Skeletal muscle cell (primary cell): ENCODE results near the gene ATL1.
"Not testable (repeated sequence)": the region's sequence is repeated elsewhere in the genome, so short reads cannot be mapped to it uniquely, and the experiment has no call there.

ENCODE experiments used
- DNase-seq: peaks from one replicate; pipeline ENCODE4 v3.0.0-alpha.2; 2010; ENCODE audit warnings: low read depth
- H3K4me3 ChIP-seq: 2 replicates; pipeline ENCODE4 v1.5.1; 2011; ENCODE audit warnings: low read depth, mild to moderate bottlenecking, control low read depth, low read length, moderate library complexity

Gene ATL1

DNA sequence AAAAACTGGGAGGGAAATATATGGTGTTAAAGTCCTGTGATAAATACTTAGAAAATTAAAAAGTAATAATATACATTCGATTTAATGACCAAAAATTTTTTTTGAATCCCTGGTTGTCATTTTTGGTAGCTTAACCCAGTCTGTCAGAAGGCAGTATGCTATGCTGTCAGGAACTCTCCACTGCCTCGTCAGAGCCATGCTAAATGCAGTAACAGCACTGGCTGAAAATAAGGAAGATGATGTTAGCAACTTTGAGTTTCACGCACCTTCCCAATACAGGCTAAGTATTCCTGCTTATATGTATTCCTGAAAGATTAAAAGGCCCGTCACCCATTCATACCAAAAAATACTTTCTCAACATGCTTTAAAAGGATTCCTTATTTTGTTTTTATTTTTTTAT, 74.0 kb downstream of the ATL1 start:
- no peak overlapping the region for H3K4me3 ChIP-seq
- DNase-seq, result no peak

DNA sequence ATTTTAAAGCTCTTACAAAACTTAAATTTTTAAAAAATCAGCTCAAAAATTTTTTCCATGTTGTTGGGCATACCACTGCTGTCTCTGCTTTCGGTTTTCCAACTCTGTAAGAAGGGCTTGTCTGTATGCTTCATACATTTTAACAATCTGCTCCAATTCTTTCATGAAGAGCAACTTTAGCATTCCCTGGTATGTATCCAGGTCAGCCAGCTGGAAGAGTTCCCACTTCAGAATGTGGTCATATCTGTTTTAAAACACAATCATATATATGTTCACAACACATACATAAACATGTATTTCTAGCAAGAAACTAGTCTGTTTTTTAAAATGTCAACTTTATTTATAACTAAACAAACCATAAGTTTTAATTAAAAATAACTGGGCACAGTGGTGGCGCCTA, 75.2 kb downstream of the ATL1 start:
- no peak overlapping the region for H3K4me3 ChIP-seq
- no peak for DNase-seq

DNA sequence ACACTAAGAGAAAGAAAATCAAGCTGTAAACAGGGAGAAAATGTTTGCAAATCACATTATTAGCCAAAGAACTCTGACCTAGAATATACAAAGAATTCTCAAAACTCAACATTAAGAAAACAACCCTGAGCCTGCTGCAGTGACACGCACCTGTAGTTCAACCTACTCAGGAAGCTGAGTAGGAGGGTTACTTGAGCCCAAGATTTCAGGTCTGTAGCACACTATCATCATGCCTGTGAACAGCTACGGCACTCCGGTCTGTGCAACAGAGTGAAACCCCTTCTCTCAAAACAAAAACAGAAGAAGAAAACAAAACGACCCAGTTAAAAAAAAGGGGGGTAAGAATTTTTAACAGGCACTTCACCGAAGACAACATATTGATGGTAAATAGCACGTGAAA, 87.3 kb downstream of the ATL1 start:
- no peak for DNase-seq
- no peak overlapping the region for H3K4me3 ChIP-seq

DNA sequence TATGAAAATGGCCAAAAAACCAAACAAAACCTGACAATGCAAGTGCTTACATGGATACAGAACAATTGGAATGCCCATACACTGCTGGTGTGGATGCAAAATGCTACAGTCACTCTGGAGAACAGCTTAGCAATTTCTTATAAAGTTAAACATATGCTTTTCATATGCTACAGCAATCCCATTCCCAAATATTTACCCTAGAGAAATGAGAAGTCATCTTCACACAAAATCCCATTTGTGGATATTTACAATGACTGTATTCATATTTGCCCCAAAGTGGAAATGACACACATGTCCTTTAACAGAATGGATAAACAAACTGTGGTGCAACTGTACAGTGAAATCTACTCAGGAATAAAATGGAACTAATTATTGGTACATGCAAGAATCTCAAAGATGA, 87.8 kb downstream of the ATL1 start:
- no peak overlapping the region for H3K4me3 ChIP-seq
- no peak for DNase-seq

DNA sequence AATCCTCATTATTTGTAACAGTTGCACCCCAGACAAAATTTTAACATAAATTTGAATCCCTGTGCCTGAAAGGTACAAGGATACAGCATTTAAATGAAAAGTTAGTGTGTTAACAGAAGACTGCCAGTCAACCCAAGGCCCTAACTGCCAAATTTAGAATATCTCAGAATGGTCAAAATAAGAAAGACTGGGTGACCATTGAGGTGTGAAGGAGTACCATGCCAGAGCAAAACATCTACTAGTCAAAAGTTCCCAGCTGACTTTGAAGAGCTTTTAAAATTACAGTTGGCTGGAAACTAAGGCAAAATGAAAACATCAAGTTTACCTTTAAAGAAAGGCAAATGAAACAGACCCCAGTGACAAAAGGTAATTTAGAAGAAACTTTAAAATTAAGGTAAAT, 89.7 kb downstream of the ATL1 start:
- H3K4me3 ChIP-seq, result no peak overlapping the region
- DNase-seq, result no peak

DNA sequence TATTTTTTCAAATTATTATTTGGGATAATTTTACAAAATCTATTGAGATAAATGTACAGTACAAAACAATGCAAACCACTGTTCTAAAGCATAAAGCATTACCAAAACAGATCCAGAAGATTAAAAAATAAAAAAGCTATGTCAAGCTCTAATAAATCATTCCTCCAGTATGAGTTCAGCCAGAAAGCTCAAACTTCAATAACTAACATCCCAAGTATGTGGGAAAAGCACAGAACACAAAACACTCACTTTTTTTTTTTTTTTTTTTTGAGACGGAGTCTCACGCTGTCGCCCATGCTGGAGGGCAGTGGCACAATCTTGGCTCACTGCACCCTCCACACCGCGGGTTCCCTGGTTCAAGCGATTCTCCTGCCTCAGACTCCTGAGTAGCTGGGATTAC, 96.8 kb downstream of the ATL1 start:
- H3K4me3 ChIP-seq, result no peak overlapping the region
- no peak for DNase-seq

DNA sequence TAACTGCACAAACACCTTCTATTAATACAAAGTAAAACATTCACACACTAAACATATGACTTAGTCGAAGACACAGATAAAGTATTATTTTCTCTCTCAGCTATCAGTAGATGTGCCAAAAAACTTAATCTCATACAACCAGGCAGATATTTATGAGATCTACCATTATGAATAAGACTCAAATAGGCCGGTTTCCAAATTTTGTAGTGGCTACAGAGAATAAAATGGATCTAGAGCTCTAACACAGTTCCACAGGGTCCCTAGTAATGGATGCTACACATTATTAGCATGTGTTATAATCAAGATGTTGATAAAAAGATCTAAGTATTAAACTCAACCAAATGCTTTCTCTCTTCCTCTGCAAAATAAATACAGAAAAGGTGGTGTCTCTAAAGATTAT, 97.8 kb downstream of the ATL1 start:
- H3K4me3 ChIP-seq, result no peak overlapping the region
- no peak for DNase-seq

DNA sequence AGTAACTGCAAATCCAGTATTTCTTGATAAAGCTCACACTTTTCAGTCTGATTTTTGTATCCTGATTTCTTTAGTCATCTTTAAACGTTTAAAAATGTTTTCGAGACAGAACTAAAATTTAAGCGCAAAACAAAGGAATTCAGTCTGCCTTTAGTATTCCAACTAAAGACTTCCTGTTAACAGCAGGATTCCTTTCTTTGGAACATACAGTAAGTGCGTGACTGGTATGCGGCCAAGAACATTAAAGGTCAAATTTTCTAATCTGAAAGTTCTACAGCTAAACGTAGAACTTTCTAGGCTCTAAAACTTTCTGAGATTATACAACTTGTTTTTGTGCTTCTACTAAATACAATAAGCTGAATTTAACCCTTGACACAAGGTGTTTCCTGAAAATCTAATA, 98.3 kb downstream of the ATL1 start:
- no peak for DNase-seq
- H3K4me3 ChIP-seq, result no peak overlapping the region

DNA sequence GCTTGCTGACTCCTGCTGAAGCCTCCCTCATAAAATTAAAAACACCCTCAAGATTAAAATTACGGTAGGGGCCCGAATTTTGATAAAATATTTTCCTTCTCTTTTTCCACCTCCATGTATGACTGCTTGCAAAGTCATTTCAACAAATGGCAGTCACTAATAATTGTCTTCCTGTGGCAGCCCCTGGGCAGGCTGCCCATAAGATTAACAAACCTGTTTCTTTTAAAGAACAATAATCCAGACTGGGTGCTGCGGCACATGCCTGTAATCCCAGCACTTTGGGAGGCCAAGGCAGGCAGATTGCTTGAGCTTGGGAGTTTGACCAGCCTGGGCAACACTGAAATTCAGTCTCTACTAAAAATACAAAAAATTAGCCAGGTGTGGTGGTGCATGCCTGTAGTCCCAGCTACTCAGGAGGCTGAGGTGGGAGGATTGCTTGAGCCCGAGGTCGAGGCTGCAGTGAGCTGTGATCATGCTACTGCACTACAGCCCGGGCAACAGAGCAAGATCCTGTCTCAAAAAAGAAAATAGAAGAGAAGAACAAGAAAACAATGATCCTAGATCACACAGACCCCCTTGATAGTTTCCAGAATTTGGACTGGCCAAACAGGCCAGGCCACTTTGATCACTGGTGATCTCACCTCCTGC, 99.5 kb downstream of the ATL1 start:
- no peak for DNase-seq
- no peak overlapping the region for H3K4me3 ChIP-seq

DNA sequence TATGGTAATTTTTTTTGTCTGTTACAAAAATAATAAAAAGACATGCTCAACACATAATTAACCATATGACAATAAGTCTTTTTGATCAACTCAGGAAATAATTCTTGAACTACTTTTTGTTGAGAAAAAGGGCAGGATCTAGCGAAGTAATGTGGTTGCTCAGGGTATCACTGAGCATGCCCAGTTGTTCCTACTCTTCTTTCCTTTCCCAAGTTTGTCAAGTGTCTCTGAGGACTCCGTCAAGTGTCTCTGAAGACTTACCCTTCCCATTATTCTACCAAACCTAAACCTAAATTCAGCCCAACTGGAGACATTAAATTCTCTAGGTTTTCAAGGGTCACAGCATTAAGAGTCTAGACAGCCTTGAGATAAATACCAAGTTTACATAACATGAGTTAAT, 104.6 kb downstream of the ATL1 start:
- H3K4me3 ChIP-seq, result not testable (repeated sequence)

DNA sequence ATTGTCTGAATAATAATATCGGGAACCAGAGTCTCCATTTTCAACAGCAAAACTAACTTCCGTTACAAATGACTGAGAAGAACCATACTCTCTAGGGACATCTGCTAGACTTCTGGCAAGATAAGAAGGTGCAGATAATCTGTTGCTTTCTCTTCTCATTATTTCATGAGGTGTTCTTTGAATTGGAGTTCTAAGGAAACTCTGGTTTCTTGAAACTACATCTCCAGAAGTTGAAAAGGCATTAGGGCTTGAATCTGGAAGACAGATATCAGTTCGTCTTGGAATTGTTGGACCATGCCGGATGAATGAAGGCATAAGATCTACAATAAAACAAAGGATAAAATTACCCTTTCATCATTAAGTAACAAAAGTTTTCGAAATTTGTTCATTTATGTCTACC, 105.4 kb downstream of the ATL1 start:
- DNase-seq, H3K4me3 ChIP-seq: not testable (repeated sequence)

More for the DNA sequence above, 104.6 kb downstream of the ATL1 start:
- not testable (repeated sequence) for DNase-seq

DNA sequence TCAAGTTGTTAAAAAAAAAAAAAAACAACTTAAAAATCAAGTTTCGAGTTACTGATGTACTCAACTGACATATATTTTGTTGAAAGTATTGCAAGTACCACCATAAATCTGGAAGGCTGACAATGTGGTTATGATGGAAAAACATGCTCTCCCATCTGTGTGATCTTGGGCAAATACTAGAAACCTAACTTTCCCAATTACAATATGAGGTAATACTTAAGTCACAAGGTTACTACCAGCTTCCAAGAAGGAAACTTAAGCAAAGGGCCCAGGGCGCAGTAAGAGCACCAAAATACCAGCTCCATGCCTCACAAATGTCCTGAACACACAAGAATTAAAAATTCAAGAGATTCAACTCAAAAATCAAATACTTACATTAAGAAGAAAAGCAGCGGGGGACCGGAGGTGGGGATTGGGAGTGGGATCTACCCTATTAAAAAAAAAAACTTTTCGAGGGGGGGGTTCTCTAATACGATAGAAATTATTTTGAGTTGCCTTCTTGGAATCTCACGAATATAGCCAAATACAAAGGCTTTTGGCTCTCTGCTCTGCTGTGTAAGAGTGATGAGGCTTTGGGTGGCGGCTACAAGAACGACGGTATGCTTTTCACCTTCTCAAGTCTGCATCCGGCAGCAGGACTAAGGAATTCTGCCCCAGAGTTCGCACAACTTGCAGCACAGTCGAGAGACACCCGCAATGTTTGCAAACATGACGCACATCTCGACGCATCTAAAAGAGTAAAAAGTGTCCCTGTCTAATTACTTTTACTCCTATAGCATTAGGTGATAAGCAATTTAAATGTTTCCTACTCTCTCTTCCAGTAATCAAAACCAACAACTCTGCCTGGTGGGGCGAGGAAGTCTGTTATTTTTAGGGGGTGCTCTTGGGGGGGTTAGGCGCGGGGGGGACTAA, 107.1 kb downstream of the ATL1 start:
- peak; percentile 46 for DNase-seq
- peak overlapping the region; percentile 88 for H3K4me3 ChIP-seq

DNA sequence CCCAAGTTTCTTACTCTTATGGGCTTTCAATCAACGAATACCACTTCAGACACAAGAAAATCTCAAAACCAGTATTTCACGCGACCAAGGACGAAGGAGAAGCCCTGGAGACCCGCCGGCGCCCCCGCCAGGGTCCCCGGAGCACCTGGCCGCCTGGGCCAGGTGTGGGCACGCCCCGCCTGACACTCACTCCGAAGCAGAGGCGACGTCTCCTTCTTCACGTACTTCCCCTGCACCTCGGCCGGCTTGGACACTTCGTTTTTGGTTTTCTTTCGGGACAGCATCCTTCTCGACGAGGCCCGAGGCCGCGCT, 107.7 kb downstream of the ATL1 start:
- DNase-seq, result no peak
- peak overlapping the region; percentile 88 for H3K4me3 ChIP-seq

DNA sequence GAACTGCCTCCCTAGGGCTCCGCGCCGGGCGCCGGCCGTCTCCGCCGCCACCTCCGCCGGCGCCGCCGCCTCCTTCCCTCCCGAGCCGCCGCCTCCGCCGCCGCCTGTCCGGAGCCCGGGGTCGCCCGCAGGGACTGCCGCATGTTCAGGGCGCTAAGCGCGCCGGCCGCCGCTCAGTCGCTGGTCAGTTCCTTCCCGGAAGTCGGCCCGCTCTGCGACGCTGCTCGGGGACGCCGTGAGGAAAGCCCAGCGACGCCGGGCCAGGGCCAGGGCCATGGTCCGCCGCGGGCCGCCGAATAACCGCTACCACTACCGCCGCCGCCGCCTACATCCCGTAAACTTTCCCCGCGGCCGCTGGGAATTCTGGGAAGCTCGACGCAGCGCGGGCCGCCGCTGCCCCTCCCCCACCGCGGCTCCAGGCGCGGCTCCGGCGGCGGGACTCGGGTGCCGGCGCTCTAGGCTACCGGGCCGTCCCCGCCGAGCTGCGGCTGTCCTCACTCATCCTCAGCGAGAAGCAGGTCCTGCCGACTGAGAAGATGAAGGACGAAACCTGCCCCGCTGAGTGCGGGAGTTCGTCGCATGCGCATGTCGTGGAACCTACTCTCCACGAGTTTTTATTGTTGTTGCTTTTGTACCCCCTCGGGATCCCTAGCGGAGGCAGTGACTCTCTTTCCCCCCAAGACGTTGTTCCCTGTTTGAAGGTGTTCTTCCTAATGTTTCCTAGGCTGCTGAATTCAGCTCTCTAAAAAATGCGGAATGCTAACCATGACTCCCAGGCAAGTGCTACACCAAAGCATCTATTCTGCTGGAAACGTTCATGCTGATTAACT, 108.3 kb downstream of the ATL1 start, which contains the start of gene SAV1:
Gene SAV1, minus strand, starts transcription at position 311 of the 830 bp plus-strand sequence. CDS start 339 bp downstream, outside the sequence.
- H3K4me3 ChIP-seq, result peak within 1 kb of the TSS; percentile 88
- DNase-seq, result peak; percentile 74

DNA sequence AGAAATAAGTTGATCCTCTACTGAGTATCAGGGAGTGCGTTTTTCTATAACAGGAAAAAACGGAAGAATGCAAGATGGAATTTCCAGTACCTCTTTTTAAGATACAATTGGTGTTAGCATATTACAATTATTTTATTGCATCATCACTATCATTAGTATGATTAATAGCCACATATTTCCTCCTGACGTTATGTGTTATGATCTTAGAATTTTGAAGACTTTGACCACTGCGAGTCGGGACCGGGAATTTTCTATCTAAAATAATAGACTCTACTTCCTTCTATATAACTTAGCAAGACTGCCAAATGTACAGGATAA, 108.8 kb downstream of the ATL1 start:
- DNase-seq, result no peak
- peak overlapping the region; percentile 88 for H3K4me3 ChIP-seq

DNA sequence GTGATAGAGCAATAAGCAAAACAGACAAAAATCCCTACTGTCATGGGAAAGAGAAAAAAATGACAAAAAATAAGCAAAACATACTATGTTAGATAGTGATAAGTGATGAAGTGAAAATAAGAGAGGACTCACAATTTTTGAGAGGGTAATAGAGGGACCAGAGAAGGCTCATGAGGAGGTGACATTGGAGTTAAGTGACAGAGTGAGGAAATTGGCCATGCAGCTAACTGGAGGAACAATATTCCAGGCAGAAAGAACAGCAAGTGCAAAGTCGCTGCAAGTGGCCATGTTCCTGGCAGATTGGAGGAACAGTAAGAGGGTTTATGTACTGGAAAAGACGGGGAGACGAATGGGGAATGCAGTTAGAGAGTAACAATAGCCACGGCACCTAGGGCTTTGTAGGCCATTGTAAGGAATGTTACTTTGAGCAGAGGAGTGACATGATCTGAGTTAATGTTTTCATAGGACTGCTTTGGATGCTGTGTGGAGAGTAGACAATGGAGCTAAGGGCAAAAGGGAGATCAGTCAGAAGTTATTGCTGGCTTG, 109.6 kb downstream of the ATL1 start:
- DNase-seq, result no peak
- H3K4me3 ChIP-seq, result no peak overlapping the region

DNA sequence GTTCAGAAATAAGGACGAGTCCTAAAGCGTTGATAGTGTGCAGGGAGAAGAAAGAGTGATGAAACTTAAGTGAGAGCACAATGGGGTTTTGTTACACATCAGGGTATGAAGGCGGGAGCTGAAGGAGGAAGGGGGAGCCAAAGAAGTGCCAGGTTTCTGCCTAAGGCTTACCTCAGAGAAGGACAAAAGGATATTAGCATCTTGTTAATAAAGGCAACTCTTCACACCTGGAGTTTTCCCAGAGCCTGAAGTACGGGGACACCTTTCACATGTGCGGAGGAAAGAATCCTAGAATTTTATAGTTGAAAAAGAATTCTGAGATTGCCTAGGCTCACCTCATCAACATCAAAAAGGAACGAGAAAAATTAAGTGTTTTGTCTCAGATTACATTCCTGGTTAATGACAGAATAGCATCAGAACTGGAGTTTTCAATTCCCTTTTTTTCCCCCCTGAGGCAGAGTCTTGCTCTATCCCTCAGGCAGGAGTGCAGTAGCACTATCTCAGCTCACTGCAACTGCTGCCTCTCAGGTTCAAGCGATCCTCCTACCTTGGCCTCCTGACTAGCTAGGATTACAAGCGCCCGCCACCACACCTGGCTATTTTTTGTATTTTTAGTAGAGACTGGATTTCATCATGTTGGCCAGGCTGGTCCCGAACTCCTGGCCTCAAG, 110.4 kb downstream of the ATL1 start:
- DNase-seq, result no peak
- no peak overlapping the region for H3K4me3 ChIP-seq

DNA sequence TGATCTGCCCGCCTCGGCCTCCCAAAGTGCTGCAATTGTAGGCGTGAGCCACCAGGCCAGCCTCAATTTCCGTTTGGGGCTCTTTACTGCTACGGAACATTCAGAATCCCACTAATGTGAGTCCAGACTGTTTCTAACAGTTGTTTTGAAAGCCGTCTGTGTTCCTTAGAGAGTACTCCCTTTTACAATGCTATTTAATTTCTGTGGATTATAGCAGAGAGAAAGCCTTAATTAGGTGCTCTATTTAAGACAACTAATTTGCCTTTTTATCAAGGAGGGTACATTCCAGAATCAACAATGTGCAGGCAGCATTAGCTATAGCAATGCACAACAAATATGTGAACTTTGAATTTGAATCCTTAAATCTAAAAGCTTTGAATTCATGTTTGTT, 110.9 kb downstream of the ATL1 start:
- DNase-seq, result no peak
- H3K4me3 ChIP-seq, result no peak overlapping the region

DNA sequence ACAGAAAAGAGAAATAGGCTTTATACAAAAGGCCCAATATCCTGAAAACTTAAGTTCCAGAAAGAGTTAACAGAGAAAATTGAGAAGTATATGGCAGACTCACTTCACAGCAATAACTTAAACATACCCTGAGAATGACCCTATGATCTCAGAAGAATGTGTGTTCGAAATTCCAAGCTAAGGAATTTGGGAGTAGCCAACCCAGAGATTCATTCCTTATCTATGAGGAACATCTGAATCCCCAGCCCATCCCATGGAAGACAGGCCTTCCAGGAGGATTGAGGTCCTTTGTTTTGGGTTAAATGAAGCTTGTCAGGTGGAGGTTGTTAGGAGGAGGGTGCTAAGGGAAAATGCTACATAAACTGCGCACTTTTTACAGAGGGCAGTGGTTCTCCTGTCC, 115.7 kb downstream of the ATL1 start:
- H3K4me3 ChIP-seq, result no peak overlapping the region

More for the DNA sequence above, 115.7 kb downstream of the ATL1 start:
- no peak for DNase-seq
